Measurements from ENCODE around the gene IRF2BP1.

The IRF2BP1 gene

GRCh38 chr19:45895519-45895972 lies 9.6 kb upstream of the IRF2BP1 start:
- TF ChIP-seq POLR2A (IDR thresholded peaks at IDR 0.05; ENCODE audit: low read depth, low read length) = no peak
- DNase-seq (ENCODE audit: insufficient read length, low spot score) = no peak
- FAIRE-seq = no peak

- TF ChIP-seq POLR2A (IDR thresholded peaks at IDR 0.05; ENCODE audit: low read depth, low read length) = no peak
These were observed 4.9 kb upstream of the IRF2BP1 start for GRCh38 chr19:45890877-45891276.

GRCh38 chr19:45889210-45889885 lies 3.4 kb upstream of the IRF2BP1 start:
- FAIRE-seq (no peak), DNase-seq (ENCODE audit: insufficient read length, low spot score) (no peak)

More at GRCh38 chr19:45890877-45891276, 4.9 kb upstream of the IRF2BP1 start:
- FAIRE-seq (no peak), DNase-seq (ENCODE audit: insufficient read length, low spot score) (no peak)

GRCh38 chr19:45887200-45887710 lies 1.3 kb upstream of the IRF2BP1 start:
- no peak for TF ChIP-seq POLR2A (IDR thresholded peaks at IDR 0.05; ENCODE audit: low read depth, low read length)
- FAIRE-seq (no peak), DNase-seq (ENCODE audit: insufficient read length, low spot score) (no peak)

More at GRCh38 chr19:45889210-45889885, 3.4 kb upstream of the IRF2BP1 start:
- no peak for TF ChIP-seq POLR2A (IDR thresholded peaks at IDR 0.05; ENCODE audit: low read depth, low read length)

GRCh38 chr19:45886427-45887199 lies 672 bp upstream of the IRF2BP1 start:
- peak; percentile 57 for FAIRE-seq

GRCh38 chr19:45884682-45885555 lies 1.0 kb downstream of the IRF2BP1 start:
- no peak for TF ChIP-seq POLR2A (IDR thresholded peaks at IDR 0.05; ENCODE audit: low read depth, low read length)
- FAIRE-seq = no peak
- DNase-seq (ENCODE audit: insufficient read length, low spot score) = no peak

More at GRCh38 chr19:45886427-45887199, 672 bp upstream of the IRF2BP1 start:
- peak; percentile 75 for DNase-seq (ENCODE audit: insufficient read length, low spot score)
- no peak for TF ChIP-seq POLR2A (IDR thresholded peaks at IDR 0.05; ENCODE audit: low read depth, low read length)

GRCh38 chr19:45883881-45884681 lies 1.9 kb downstream of the IRF2BP1 start:
- no peak for TF ChIP-seq POLR2A (IDR thresholded peaks at IDR 0.05; ENCODE audit: low read depth, low read length)
- DNase-seq (ENCODE audit: insufficient read length, low spot score) (no peak), FAIRE-seq (no peak)

- DNase-seq (ENCODE audit: insufficient read length, low spot score) (no peak), FAIRE-seq (no peak)
- TF ChIP-seq POLR2A (IDR thresholded peaks at IDR 0.05; ENCODE audit: low read depth, low read length) = no peak
These were observed 2.4 kb downstream of the IRF2BP1 start for GRCh38 chr19:45883586-45883880.

GRCh38 chr19:45882652-45883585 lies 3.0 kb downstream of the IRF2BP1 start:
- DNase-seq (ENCODE audit: insufficient read length, low spot score) (peak; percentile 69), FAIRE-seq (no peak)
- TF ChIP-seq POLR2A (IDR thresholded peaks at IDR 0.05; ENCODE audit: low read depth, low read length) = no peak

- DNase-seq (ENCODE audit: insufficient read length, low spot score) (no peak), FAIRE-seq (no peak)
- no peak for TF ChIP-seq POLR2A (IDR thresholded peaks at IDR 0.05; ENCODE audit: low read depth, low read length)
These were observed 3.9 kb downstream of the IRF2BP1 start for GRCh38 chr19:45881909-45882528.

- FAIRE-seq (no peak), DNase-seq (ENCODE audit: insufficient read length, low spot score) (no peak)
- TF ChIP-seq POLR2A (IDR thresholded peaks at IDR 0.05; ENCODE audit: low read depth, low read length) = no peak
These were observed 4.6 kb downstream of the IRF2BP1 start for GRCh38 chr19:45881082-45881908.
